NCI-H1436 (cell line): ENCODE measurements around the gene CAPN3.

ENCODE experiments used
- DNase-seq: peaks from one replicate; lab custom pipeline; 2025; lab: John Stamatoyannopoulos, UW

Gene CAPN3

DNA sequence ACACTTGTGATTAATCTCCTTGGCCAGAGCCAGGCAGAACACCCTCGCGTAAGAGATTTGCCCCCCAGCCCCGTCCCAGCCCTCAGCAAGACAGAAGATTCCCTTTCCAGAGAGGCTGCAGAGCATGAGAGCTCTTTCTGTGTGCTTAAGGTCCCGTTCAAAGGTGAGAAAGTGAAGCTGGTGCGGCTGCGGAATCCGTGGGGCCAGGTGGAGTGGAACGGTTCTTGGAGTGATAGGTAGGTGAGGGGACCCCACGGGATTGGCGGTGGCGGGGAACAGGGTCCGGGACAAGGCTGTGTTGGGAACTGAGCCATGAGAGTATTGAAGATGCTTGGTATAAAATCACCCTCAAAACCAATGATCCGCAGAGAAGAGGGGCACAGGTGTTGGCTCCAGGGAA, 34.8 kb downstream of the CAPN3 start:
- DNase-seq, result no peak

DNA sequence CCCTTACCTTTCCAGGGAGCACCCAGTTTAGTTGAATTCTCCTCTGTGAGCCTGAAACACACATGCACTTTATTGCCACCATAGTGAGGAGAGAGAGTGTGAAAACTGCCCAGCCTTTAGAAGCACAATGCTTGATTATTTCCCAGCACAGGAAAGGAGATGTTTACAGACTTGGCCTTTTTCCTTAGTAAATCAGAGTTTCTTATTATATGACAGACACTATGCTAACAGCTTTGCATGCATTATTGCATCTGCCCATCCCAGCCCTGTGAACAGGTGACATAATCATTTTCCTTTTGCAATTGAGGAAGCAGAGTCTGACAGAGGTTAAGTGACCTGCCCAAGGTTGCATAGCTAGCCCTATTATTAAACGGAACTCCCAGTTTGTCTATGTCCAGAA, 36.5 kb downstream of the CAPN3 start:
- DNase-seq, result no peak

DNA sequence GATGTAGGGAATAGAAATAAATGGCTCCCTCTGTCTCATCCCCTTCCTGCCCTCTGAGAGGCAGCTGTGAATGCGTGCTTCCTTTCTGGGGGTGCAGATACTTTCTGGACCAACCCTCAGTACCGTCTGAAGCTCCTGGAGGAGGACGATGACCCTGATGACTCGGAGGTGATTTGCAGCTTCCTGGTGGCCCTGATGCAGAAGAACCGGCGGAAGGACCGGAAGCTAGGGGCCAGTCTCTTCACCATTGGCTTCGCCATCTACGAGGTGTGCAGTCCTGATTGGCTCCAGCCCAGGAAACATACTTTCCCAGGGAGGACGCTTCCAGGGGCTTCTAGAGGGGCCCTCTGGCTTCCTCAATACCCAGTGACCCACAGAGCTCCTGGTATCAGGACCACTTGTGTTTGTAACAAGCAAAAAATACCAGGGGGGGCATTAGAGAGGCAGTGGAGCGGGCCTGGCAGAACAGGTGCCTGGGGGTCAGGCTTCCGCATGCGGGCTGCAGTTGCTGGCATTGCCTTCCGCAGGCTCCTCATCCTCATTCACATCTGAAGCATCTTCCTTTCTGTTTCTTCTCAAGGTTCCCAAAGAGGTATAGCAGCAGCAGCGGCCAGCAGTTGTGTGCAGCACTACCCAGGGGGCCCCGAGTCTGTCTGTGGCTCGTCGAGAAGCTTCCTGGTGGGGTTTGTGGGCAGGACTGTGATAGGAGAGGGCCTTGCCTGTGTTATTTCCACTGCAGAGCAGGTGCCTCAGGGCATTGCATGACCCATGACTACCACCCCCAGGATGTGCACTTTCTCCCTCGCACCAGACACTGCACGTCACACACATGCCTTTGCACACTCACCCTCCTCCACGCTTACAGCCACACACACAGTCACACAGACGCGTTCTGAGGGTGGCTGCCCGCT, 42.5 kb downstream of the CAPN3 start:
- DNase-seq, result no peak

DNA sequence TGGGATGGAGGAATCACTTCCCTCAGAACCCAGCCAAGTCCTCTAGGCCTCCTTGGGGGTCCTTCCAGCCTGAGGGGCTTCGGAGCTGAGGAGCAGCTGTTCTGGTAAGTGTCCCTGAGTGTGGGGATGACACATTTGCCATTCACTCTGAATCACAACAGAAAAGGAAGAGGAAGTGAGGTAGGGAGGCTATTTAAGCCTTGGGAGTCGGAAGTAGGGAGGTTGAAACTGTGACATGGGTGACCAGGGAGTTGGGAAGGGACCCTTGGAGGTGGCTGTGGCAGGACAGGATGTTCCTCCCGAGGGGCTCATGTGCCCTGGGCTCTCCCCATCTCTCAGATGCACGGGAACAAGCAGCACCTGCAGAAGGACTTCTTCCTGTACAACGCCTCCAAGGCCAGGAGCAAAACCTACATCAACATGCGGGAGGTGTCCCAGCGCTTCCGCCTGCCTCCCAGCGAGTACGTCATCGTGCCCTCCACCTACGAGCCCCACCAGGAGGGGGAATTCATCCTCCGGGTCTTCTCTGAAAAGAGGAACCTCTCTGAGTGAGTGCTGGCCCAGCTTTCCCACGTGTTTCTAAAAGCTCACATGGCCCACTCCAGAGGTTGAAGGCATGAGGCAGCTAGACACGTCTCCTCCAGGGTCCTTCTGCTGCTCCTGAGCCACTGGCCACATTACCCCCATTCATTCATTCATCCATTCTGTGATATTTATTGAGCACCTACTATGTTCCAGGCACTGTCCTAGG, 43.3 kb downstream of the CAPN3 start:
- DNase-seq, result no peak

DNA sequence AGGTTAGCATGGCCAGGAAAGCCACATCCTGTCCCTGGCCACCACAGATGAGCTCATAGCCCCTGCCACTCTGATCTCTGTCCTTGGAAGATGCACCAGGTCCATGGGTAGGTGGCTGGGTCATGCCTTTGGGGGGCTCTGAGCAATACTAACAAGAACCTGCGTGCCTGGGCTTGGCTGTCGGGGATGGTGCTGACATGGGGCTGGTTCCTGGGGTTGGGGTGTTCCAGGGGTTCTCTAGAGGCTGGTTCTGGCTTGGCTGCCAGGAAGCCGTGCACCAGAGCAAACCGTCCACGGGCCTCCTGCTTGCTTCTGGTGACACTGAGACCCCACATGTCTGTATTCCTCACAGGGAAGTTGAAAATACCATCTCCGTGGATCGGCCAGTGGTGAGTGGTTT, 44.1 kb downstream of the CAPN3 start:
- DNase-seq, result no peak

DNA sequence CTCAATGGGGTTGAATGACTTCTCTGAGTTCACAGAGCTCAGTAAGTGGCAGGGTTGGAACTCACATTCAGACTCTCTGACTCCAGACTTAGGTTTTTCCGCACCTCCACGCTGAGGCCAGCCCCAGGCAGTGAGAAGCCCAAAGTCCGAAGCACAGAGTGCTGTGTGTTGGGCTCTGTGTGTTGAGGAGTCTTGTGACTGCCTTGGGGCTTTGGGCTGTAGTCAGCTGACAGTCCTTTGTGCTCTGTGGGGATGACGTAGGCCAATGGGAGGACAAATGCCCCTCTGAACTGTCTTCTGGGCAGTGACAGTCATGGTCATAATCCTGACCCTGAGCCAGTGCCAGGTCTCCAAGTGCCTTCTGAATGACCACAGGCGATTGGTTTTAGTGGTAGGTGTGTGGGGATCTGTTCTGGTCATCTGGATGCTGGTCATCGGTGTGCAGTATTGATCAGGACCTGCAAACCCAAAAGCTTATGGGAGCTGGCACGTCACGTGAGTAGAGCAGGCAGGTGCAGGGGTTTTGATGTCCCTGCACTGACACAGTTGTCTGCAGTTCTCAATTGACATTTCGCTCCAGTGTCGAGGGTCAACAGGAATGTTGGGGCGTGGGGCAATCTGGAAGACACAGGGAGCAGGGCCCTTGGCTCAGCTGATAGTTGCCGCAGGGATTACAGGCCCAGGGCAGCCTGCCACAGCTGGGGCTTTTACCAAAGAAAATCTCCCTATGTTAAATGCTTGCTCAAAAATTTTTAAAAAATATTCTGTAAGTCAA, 45.3 kb downstream of the CAPN3 start:
- no peak for DNase-seq

DNA sequence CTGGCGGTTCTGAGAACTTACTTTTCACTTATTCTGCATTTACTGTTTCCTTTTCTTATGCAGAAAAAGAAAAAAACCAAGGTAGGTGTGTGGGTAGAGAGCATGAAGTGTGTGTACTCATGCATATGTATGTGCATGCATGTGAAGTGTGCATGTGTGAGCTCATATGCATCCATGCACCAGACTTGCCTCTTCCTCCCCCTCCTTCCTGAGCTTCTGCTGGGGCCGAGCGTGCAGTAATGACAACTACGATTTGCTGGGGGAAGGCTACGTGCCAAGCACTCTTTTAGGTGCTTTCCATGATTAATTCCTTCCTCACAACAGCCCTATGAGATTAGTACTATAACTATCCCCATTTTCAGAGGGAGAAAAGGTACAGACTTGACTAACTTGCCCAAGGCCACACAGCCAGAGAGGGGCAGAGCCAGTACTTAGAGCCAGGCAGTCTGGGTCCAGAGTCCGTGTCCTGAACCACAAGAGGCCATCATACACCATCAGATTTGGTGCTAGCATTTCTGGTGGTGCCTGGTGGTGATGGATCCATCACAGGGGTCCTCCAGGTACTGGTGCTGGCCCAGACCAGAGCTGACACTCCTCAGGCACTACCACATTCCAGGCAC, 46.7 kb downstream of the CAPN3 start:
- DNase-seq, result no peak

DNA sequence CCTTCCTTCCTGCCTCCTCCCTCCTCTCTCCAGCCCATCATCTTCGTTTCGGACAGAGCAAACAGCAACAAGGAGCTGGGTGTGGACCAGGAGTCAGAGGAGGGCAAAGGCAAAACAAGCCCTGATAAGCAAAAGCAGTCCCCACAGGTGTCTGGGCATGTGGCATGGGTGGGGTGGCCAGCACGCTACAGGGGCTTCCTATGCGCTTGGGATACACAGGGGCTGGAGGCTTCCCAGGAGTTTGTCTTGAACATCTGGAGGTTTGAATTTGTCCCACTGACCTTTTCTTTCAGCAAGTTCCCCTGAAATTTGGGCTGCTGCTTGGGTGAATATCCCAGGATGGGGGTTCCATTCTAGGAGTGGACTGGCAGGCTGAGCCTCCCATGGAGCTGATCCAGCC, 48.9 kb downstream of the CAPN3 start:
- no peak for DNase-seq

DNA sequence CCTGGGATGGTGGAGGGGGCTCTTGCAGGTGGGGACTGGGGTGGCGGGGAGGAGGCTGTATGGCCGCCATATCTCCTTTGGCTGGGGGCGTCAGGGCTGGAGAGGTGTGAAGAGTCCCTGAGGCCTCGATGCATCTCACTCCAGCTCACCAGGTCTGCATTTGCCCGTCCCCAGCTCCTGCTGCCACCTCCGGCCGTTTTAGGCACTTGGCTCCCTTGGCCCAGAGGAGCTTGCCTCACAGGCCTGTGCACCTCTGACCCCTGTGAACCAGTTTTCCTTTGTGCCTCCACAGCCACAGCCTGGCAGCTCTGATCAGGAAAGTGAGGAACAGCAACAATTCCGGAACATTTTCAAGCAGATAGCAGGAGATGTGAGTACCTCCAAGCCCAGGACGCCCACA, 49.7 kb downstream of the CAPN3 start:
- no peak for DNase-seq

DNA sequence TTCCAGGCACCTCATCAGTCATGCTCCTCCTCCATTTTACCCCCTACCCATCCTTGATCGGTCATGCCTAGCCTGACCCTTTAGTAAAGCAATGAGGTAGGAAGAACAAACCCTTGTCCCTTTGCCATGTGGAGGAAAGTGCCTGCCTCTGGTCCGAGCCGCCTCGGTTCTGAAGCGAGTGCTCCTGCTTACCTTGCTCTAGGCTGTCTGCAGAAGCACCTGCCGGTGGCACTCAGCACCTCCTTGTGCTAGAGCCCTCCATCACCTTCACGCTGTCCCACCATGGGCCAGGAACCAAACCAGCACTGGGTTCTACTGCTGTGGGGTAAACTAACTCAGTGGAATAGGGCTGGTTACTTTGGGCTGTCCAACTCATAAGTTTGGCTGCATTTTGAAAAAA, 52.6 kb downstream of the CAPN3 start:
- no peak for DNase-seq

DNA sequence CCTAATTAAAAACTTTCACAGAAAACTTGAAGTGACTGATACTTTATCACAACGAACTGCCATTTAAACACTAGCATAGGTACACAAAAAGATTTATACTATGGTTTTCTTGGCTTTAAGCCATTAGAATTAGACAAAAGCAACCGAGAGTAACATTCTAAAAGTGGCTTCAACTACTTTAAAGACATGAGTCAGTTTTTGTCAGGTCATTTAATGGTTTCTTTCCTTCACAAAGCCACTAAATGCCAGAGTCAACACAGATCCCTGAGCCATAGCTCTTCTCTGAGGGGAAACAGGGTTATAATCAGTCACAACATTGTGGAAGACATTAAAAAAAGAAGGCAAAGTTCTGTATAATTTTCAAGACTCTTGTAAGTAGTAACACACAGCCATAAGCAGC, 54.6 kb downstream of the CAPN3 start:
- no peak for DNase-seq

DNA sequence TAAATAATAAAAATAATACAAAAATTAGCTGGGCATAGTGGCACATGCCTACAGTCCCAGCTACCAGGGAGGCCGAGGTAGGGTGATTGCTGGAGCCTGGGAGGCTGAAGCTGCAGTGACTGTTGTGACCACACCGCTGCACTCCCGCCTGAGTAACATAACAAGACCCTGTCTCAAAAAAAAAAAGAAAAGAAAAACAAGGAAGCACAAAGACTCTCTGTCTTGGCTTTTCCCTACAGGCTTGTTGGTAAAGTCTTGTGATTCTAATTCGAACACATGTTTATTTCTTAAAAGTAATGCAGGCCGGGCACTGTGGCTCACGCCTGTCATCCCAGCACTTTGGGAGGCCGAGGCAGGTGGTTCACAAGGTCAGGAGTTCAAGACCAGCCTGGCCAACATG, 60.1 kb downstream of the CAPN3 start:
- DNase-seq, result no peak

DNA sequence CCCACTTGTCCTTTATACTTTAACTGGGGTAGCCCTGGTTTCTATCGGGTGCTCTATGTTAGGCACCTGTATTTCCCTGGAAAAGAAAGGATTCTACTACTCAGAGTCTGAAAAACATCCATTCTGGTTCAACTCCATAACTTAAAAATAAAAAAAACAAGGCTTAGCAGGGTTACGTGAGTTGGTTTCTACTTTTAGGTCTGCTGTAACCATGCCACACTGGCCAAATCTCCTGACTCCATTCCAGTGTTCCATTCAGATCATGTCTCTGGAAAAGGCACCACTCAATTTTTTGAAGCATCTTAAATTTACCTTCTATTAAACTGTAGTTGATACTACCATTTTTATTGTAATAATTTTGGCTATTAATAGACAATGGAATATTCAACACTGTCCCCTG, 62.1 kb downstream of the CAPN3 start:
- DNase-seq, result no peak

DNA sequence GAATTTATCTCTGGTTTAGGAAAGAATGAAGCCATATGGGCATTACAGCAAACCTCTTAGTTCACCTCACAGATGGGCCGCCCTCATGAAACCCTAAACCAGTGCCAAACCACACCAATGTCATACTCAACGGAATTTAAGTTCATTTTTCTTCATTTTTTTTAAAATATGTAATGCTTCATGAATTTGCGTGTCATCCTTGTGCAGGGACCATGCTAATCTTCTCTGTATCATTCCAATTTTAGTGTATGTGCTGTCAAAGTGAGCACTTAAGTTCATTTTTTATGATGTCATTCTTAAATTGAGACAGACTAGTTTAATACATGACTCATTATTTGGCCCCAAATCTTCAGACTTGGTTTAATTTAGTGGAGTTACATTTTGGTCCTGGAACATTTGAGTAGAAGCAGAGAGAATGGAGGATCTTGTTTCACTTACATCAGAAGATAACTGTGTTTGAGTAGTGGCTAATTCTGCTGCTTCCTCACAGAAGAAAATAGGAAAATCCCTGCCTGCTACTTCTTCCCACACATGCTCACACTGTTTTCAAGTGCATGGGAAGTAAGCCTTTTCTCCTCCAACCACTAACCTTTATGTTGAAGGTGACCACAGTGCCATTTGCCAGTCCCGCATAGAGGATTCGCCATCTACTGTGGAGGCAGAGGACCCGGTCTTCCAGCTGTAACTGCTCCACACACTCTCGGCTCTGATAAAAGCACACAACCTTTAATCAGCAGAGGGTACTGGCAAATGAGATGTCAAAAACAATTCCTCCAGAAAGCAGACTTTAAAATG, 68.3 kb downstream of the CAPN3 start:
- no peak for DNase-seq

DNA sequence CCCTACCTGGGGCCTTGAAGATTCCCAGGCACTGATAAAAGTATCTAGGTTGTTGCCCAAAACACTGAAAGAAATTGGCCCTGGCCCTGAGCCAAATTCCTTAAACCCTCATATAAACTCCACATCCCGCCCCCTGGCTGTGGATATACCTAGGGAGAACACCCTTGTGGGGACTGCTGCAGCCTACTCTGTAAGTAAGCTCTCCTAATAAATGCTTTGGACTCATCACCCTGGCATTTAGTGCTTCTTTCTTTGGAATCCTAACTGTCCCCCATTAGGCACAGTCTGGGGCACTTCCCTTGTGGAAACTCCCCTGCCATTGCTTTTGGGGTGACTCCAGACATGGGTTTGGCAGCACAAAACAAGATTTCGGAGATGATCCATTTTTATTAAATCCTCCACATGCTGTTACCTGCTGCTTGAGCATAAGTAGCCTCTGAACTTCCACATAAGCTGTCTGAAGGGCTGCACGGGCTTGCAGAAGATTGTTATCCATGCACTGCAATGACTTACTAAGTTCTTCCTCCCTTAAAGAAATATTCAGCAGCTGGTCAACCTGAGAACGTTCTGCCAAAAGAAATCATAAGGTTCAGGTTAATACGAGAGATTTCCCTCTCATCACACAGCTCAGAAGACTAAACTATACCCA, 85.2 kb downstream of the CAPN3 start:
- DNase-seq, result no peak

DNA sequence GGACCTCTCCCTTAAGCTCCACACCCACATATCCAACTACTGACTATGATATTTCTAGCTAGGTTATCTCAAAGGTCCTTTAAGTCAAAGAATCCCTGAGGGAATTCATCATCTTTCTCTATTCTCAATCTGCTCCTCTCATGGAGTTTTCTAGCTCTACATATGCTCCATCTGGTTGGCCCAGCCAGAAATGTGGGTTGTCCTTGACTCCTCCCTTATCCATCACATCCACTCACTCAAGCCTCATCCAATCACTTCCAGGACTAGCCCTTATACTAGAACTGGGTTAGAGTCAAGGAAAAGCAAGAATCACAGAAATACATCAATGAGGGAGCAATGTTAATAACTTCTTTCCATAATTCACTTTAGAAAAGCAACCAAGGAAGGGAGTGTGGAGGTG, 86.2 kb downstream of the CAPN3 start:
- DNase-seq, result no peak

DNA sequence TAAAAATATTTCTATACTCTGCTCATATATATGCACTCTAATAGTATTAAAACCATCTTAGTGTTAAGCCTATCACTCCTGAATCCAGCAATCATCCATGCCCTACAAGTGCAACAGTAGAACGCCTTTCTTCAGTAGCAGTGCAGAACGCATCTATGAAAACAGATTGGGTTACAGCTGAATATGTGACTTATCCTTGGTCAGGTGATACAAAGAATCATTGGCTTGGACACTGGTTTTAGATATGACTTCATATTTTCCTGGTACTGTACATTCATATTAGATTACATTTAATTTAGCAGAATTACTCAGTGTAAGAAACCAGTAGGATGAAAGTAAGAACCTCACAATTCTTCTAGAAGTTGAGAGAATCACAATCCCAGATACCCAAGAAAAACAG, 88.3 kb downstream of the CAPN3 start:
- no peak for DNase-seq

DNA sequence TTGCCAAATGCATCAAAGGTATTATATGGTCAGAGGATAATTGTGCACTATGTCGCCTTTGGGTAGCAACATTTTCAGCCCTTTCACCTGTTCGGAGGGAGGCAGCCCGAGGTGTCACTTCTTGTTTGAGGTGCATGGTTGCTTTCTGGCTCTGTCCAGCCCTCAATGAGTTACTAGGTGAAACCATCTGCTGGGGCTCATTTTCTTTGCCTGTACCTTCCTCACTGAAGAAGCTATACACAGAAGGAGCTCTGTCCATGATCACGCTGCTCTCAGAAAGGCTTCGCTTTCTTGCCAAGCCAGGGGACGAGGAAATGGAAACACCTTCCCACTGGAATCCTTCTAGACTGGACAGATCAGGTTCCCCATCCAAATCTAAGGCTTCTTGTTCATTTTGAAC, 89.0 kb downstream of the CAPN3 start:
- DNase-seq, result no peak

DNA sequence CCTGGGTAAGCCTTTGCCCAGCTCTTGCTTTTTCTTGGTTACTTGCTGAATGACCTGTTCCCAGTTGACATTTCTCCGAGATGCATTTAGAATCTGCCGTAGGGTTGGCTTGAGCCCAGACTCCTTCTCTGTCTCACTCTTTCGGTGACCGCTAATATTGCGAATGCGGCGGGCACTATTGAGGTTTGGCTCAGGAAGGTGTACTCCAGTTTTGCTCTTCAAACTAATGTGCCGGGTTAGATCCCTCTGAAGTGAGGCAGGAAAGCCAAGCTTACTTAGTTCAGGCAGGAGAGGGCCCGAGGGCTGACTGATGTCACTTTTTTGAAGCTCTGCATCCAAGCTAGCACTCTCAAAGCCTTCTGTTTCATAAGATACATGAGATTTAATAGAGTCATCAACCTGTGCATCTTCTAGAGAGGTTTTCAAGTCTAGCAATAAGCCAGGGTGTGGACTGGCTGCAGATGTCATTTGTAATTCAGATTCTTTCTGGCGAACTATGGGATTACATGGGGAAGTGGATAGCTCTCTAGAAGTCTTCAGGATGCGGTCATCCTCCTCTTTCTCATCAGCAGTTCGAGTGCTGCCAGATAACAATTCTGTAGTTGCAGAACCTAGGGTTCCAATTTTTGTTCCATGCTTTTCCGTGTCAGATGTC, 90.6 kb downstream of the CAPN3 start:
- DNase-seq, result no peak

DNA sequence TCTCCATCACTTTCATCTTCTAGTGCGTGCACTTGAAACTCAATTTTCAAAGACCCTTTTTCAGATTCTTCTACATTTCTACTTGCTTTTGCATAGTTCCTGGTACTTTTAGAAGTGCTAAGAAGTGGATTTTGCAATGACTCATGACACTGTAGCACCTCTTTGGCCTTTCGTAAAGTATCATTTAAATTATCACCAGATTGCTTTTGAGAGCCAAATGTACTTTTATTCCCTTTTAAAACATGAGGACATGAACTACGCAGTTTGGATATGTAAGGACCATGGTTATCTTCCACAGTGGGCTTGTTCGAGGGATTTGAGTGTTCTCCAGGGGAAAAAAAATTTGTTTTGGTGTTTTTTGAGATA, 91.1 kb downstream of the CAPN3 start:
- no peak for DNase-seq
